Neutrophil (primary cell): Measurements from ENCODE around the gene CEP41.

Experiments
- H3K27ac ChIP-seq: fragments of 200-600 bp; sonication (generic); 2 replicates; pipeline ENCODE4 v1.5.1; 2016; ENCODE audit warnings: mild to moderate bottlenecking, moderate library complexity
- H3K27me3 ChIP-seq: fragments of 200-600 bp; sonication (generic); 2 replicates; pipeline ENCODE4 v1.6.0; 2016; ENCODE audit warnings: mild to moderate bottlenecking
- H3K36me3 ChIP-seq: fragments of 200-600 bp; sonication (generic); 2 replicates; pipeline ENCODE4 v1.5.1; 2017
- H3K4me1 ChIP-seq, 2 experiments: fragments of 200-600 bp in 1 of 2; sonication (generic) in 1 of 2; 1 replicate in 1 of 2; 2 replicates in 1 of 2; pipeline versions ENCODE4 v1.5.1 to v1.6.1; 2013 to 2016; ENCODE audit warnings: low read depth in 1 of 2, low read length in 1 of 2, mild to moderate bottlenecking in 1 of 2, moderate library complexity in 1 of 2; ENCODE audit not compliant: control insufficient read depth in 1 of 2, insufficient read depth in 1 of 2
- H3K4me3 ChIP-seq, 2 experiments: fragments of 200-600 bp in 1 of 2; sonication (generic) in 1 of 2; 1 replicate in 1 of 2; 2 replicates in 1 of 2; pipeline ENCODE4 v1.5.1; 2013 to 2016; ENCODE audit warnings: low read depth in 1 of 2, low read length in 1 of 2, mild to moderate bottlenecking in 1 of 2, moderate library complexity in 1 of 2
- H3K9me3 ChIP-seq: fragments of 200-600 bp; sonication (generic); 2 replicates; pipeline ENCODE4 v1.5.1; 2016
- TF ChIP-seq, protein P1 (sequence below): fragments of 200-600 bp; sonication (generic); IDR thresholded peaks from 2 replicates; pipeline ENCODE4 v1.5.1; 2016; ENCODE audit warnings: antibody characterized with exemption

Gene CEP41

DNA sequence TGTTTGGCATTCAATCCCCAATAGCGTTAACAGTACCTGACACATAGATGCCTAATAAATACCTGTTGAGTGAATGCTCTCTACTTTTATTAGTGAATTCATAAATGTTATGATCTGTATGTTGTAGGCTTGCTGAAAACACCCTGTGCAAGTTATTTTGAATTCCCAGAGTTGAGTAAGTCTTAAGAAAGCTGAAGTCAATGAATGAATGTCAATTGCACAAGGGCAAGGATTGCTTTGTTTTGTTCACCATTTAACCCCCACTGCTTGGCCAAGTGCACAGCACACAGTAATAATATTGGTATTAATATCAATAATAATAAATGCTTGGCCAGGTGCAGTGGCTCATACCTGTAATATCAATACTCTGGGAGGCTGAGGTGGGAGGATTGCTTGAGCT, 50.3 kb downstream of the CEP41 start:
- Histone ChIP-seq H3K4me3 (no peak overlapping the region), H3K9me3 (no peaks in the 10 kb centered on the region), H3K36me3 (no peaks in the 10 kb centered on the region), H3K4me1 (no peaks in the 10 kb centered on the region), H3K27ac (no peak overlapping the region), H3K27me3 (peaks cover 40% of the 10 kb centered on the region)
- TF ChIP-seq, protein P1, sequence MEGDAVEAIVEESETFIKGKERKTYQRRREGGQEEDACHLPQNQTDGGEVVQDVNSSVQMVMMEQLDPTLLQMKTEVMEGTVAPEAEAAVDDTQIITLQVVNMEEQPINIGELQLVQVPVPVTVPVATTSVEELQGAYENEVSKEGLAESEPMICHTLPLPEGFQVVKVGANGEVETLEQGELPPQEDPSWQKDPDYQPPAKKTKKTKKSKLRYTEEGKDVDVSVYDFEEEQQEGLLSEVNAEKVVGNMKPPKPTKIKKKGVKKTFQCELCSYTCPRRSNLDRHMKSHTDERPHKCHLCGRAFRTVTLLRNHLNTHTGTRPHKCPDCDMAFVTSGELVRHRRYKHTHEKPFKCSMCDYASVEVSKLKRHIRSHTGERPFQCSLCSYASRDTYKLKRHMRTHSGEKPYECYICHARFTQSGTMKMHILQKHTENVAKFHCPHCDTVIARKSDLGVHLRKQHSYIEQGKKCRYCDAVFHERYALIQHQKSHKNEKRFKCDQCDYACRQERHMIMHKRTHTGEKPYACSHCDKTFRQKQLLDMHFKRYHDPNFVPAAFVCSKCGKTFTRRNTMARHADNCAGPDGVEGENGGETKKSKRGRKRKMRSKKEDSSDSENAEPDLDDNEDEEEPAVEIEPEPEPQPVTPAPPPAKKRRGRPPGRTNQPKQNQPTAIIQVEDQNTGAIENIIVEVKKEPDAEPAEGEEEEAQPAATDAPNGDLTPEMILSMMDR: no peak

DNA sequence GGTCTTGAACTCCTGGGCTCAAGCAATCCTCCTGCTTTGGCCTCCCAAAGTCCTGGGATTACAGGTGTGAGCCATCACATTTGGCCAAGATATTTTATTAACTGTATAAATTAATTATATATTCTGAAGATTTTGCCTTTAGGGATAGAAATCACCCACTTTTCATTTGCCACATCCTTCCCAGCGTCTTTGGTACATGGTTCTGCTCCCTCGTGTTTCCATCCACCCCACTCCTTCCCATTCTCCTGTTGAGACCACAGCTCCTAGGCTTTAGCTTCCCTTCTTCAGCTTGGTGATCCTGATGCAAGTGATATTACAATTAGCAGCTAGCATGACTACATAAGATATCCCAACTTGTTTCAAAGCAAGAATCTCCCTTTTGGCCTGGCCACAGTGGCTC, 52.1 kb downstream of the CEP41 start:
- H3K27ac ChIP-seq: no peak overlapping the region

DNA sequence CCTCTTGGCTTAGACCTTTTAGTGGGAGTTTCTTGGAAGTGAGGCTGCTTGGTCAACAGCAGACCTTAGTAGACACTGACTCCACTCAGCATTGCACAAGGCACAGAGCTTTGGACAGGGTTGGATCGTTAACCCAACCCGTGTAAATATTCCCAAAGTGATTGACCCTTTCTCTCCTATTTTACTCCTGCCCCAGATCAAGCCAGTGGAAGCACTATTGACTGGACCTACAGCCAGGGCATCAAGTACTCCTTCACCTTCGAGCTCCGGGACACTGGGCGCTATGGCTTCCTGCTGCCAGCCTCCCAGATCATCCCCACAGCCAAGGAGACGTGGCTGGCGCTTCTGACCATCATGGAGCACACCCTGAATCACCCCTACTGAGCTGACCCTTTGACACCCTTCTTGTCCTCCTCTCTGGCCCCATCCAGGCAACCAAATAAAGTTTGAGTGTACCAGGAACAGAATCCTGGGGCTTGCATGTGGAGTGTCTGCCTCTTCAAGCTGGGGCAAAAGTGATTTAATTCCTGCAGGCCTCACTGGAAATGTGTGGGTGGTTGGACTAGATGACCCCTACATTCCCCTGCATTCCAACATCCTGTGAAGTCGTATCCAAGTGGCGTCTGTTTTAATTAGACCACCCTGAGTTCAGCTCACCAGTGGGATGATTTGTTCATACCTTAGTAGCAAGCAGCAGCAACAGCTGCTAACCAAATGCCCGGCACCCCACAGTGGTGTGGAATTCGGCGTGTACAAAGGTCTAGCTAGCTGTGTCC, 53.0 kb downstream of the CEP41 start:
- no peak overlapping the region for H3K27ac ChIP-seq
- TF ChIP-seq, protein P1: no peak
- H3K4me1 ChIP-seq: peaks cover 0 to 2% of the 10 kb centered on the region in 2 experiments
- no peak overlapping the region for H3K4me3 ChIP-seq
- no peaks in the 10 kb centered on the region for H3K36me3 ChIP-seq
- H3K27me3 ChIP-seq: peaks cover 14% of the 10 kb centered on the region
- no peaks in the 10 kb centered on the region for H3K9me3 ChIP-seq

More for the DNA sequence above, 52.1 kb downstream of the CEP41 start:
- peaks cover 0 to 2% of the 10 kb centered on the region in 2 experiments for H3K4me1 ChIP-seq
- no peak overlapping the region for H3K4me3 ChIP-seq
- TF ChIP-seq, protein P1: no peak
- H3K27me3 ChIP-seq: peaks cover 22% of the 10 kb centered on the region
- no peaks in the 10 kb centered on the region for H3K36me3 ChIP-seq
- no peaks in the 10 kb centered on the region for H3K9me3 ChIP-seq

DNA sequence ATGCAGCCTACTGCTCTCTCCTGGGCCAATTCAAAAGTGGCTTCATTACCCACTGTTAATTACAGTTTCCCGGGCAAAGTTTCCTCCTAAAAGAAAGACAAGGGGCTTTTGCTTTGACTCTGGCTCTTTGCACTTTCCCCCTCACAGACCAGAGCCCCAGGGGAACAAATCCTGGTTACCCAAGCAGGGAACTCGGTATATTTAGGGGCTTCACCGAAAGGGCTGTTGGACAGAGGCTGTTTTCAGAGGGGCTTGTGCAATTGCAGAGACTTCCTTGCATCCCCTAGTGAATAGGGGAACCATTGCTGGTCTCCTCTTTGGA, 53.5 kb downstream of the CEP41 start:
- Histone ChIP-seq H3K4me1 (peaks cover 0 to 2% of the 10 kb centered on the region in 2 experiments), H3K9me3 (no peaks in the 10 kb centered on the region), H3K27me3 (peaks cover 8% of the 10 kb centered on the region), H3K27ac (no peak overlapping the region), H3K4me3 (no peak overlapping the region), H3K36me3 (no peaks in the 10 kb centered on the region)
- TF ChIP-seq, protein P1: no peak

DNA sequence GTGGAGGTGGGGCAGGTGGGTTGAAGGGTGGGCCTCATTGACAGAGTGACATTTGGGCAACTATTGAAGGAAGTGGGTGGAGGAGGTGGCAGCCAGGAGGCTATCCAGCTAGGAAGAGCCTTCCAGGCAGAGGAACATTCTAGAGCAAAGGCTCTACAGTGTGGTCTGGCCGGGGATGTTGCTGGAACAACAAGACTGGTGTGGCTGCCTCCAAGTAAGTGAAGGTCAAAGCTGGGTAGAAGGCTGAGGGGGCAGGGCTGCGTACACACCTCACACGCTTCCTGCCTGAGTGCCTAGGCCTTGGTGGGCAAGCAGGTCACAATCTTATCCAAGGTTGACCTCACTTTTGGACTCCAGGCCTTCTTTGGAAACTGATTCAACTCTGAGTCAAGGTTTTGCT, 53.9 kb downstream of the CEP41 start:
- Histone ChIP-seq H3K4me3 (no peak overlapping the region), H3K4me1 (peaks cover 0 to 2% of the 10 kb centered on the region in 2 experiments), H3K27ac (no peak overlapping the region), H3K9me3 (no peaks in the 10 kb centered on the region), H3K27me3 (peaks cover 4% of the 10 kb centered on the region), H3K36me3 (no peaks in the 10 kb centered on the region)
- TF ChIP-seq, protein P1: no peak
